Stimulated activated CD4-positive, alpha-beta T cell treated with anti-CD3 and anti-CD28 coated beads, TNF-alpha, amount 100 ng/mL, for 4 hours (primary cell): ENCODE data around the gene IFT57.
A peak's percentile ranks its signal among the peaks of the same experiment; 100 is the strongest.
"Not testable (repeated sequence)": the region's sequence is repeated elsewhere in the genome, so short reads cannot be mapped to it uniquely, and the experiment has no call there.

Experiments
- DNase-seq, 3 experiments: peaks; one replicate each; pipeline ENCODE4 v3.0.0-alpha.2; 2020; ENCODE audit warnings: low read depth in 3 of 3

Gene IFT57, protein sequence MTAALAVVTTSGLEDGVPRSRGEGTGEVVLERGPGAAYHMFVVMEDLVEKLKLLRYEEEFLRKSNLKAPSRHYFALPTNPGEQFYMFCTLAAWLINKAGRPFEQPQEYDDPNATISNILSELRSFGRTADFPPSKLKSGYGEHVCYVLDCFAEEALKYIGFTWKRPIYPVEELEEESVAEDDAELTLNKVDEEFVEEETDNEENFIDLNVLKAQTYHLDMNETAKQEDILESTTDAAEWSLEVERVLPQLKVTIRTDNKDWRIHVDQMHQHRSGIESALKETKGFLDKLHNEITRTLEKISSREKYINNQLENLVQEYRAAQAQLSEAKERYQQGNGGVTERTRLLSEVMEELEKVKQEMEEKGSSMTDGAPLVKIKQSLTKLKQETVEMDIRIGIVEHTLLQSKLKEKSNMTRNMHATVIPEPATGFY

DNA sequence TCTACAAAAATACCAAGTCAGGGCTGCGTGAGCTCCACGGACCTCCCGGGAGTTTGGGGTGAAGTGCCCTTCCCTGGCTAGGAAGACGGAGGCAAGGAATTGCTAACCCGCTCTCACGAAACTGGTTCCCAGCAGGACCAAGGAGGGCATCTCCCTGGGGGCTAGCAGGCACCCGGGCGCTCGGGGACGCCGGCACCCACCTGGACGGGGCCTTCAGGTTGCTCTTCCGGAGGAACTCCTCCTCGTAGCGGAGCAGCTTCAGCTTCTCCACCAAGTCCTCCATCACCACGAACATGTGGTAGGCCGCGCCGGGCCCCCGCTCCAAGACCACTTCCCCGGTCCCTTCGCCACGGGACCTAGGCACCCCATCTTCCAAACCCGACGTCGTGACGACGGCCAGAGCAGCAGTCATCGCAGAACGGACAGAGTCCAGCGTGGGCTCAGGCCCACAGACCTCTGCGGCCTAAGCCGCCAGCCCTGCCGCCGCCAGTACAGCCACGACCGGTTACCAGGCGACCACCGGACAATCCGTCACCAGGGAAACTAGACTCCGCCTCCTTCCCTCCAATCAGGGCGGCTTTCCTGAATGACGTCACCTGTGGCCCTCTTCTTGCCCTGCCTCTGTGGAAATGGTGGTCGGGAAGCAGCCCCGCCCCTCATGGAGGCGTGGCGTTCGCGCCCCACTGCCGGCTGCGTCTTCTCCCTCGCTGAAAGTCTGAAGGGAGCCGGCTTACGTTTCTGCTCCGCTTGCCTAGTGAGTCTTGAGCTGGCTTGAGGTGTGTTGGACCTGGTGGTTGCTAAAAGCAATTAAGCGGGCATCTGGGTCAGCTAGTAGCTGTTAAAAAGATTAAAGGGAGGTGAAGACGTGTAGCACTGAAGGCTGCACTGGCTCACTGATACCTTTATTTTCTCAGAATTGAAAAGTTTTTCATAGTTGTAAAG lies at the start of gene IFT57:
IFT57 (minus strand) TSS at position 514 of the 942 bp plus-strand sequence; CDS start at position 412, 102 bp downstream.
- peak; percentile 84 to 91 (median 90) for DNase-seq

DNA sequence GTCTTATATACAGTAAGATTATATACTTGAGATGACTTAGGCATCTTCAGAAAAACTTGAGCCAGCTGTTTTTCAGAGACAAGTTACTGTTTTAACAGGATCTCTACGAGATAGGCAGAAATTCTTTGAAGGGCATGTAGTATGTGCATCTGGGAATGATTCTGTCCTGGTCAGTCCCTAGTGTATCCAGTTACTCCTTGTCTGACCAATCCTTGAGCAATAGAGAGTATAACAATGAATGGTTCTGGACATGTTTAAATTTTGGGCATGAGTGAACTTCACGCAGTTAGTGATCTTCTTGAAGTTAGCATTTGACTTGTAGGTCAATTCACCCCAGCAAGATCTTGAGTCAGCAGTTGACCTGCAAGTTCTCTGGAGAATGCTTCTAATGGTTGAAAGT lies 49.4 kb upstream of the IFT57 start:
- DNase-seq = no peak

DNA sequence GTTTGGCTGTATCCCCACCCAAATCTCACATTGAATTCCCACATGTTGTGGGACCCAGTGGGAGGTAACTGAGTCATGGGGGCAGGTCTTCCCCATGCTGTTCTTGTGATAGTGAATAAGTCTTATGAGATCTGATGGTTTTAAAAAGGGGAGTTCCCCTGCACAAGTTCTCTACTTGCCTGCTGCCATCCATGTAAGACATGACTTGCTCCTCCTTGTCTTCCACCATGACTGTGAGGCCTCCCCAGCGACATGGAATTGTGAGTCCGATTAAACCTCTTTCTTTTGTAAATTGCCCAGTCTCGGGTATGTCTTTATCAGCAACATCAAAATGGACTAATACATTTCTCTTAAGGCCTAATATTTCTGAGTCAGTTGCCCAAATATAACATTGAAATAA lies 46.0 kb upstream of the IFT57 start:
- not testable (repeated sequence) for DNase-seq

DNA sequence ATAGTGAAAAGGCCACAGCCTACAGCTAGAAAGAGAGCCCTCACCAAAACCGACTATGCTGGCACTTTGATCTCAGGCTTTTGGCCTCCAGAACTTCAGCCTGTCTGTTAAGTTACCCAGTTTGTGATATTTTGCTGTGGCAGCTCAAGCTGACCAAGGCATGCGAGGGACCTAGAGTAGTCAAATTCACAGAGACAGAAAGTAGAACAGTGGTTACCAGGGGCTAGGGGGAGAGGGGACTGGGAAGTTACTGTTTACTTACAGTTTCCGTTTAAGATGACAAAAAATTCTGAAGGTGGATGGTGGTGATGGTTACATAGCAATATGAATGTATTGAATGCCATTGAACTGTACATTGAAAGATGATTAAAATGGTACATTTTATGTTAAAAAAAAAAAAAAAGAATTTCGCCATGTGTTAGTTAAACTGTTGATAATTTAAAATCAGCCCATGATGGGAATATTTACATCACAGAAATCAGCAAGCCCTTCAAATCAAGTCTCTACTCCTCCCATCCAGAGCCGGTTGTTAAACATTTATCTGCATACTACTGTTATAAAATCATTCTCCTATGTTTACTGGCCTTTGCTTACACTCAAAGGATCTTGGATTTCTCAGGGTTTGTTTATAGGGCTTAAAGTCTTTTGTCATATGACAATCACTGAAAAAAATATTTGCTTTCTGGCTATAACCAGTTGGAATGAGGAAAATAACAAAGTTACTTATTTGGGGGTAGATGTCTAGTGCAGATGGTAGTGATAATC lies 42.5 kb upstream of the IFT57 start:
- not testable (repeated sequence) for DNase-seq

DNA sequence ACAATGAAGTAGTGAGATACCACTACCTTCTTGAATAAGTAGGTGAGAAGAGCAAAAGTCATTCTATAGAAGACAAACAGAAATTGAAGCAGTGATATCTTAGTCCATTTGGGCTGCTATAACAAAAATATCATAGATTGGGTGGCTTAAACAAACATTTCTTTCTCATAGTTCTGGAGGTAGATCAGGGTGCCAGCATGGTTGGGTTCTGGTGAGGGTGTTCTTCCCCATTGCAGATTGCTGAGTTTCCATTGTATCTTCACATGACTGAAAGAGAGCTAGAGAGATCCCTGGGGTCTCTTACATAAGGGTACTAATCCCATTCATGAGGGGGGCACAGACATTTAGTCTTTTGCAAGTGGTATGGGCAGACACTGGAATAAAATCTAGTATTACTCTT lies 32.9 kb upstream of the IFT57 start:
- DNase-seq = no peak

DNA sequence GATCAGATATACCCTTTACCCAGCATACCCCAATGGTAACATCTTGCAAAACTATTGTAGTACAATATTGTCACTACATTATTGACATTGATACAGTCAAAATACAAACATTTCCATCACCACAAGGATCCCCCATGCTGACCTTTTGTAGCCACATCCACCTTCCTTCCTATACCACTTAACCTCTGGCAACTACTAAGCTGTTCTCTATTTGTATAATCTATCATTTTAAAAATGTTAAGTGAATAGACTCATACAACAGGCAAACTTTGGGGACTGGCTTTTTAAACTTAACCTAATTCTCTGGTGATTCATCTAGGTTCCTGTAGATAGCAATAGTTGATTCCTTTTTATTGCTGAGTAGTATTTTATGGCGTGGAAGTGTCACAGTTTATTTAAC lies 29.6 kb upstream of the IFT57 start:
- no peak for DNase-seq

DNA sequence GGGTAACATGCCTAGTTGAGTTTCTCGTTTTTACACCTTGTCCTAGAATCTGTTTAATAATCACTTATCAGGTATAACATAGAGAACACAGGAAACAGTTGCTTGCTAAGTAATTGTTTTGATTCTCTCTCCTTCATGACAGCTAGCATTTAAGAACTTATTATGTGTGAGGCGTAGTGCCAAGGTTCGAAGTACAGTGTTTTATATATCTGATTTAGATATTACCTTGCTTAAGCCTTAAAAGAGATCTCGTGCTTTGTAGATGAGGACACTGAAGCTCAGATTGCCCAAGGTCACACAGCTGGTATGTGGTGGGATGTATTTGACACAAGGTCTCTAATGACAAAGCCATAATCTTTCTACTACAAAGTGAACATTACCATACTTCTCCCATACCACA lies 29.0 kb upstream of the IFT57 start:
- DNase-seq = no peak

DNA sequence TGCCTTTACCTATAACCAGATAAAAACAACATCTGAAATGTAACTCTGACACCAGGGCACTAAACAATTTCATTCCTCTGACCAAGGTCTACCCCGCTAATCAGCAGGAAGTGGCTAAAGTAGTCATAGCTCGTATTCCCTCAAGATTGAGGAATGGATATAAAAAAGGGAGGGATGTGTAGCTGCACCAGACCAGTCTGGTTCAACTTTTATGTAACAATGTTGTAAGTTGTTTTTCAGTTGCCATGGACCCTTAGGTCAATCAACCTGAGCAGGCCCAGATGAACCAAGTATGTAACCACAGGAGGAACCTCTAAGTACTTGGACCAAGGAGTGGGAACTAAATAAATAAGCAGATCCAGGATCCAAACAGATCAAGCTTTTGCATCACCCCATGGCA lies 28.4 kb upstream of the IFT57 start:
- no peak for DNase-seq

DNA sequence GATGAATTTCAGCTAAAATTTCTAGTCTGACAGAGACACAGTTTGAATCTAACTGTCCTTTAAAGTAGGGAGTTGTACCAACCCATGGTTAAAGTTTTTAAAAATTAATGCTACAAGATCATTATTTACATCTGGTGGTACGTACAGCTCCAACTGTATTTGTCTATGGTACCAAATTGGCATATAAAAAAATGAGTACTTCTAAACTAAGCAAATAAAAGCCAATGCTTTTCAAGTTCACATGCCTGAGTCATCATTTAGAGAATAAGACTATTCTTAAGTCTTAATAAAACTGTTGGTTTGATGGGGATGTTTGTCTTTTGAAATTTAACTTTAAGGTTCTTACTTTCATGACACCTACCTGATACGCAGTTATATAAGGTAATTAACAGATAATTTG lies 21.0 kb upstream of the IFT57 start:
- DNase-seq = no peak

DNA sequence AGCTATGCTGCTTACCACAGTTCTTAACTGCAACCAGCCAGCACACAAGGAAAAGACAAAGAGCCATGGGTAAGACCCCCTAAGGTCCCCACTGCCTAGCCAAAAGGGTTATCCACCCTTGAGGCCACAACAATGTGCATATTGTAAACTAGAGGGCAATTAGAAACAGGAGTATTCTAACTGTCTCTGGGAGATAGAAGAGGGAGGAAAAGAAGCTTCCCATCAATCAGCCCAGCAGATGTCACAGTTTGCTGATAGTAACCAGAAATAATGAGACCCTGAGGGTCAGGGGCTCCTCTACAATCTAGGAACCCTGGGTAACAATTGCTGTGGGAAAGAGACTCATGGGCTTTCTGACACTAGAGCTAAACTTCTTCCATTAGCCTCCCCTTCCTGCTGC lies 20.6 kb upstream of the IFT57 start:
- no peak for DNase-seq

DNA sequence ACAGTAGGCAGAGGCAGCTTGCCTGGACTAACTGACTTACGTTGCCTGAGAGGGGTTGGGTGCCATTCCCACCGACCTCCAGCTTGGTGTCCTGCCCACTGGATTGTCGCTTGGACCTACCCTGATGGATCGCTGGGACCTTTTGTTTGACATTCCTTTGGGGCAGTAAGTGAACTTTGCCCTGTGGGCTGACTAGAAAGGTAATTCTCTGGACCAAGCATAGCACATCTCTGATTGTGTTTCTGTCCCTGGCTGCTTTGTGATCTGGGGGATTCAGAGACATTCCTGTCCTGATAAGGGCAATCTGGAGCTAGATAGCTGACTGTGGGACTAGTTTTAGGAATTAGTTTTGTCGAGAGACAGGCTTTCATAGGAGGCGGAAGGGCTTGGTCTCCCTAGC lies 19.5 kb upstream of the IFT57 start:
- no peak for DNase-seq

DNA sequence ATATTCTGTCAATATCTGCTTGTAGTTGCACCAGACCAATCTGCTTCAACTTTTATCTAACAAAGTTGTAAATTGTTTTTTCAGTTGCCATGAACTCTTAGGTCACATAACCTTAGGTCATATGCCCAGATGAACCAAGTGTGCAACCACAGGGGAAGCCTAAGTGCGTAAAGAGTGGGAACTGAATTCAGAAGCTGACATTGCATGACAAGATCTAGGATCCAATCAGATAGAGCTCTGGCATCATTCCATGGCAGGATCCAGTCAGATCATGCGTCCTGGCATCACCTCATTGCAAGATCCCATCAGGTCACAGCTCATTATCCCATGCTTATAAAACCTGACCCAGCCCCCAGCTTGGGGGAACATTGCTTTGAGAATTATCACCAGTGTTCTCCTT lies 18.9 kb upstream of the IFT57 start:
- DNase-seq = no peak

DNA sequence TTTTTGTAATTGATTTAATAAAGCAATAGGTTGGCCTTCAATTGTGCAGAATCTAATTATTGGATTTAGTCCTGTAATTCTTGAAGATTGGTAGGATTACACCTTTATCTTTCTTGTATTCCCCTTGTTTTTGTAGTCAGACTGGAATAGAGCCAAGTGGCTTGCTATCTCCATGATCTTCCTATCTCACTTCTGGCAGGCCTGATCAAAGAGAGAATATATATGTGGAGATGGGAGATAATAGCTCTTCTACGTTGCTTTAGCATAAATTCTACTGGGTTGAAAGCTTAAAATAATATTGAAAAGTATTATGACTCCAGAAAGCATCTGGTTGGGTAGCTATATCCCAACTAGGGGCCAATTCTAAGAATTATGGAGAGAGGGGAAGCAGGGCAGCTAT lies 16.9 kb upstream of the IFT57 start:
- no peak for DNase-seq

DNA sequence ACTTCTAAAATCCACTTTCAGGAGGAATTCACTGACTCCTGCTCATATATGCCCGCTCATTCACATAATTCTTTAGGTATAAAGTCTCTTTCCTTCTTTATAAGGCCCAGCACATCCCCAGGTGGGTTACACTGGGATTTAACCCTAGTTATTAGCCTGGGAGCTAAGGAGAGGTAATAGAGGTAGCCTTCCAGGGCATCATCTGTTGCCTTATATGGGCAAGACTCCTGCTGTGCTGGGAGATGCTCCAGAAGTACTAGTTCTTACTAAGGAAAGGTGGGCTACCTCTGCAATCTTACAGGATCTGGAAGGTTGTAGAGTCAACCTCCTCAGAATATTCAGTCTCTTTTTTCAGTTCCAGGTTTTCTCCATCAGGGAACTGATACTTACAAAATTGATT lies 13.1 kb upstream of the IFT57 start:
- no peak for DNase-seq

DNA sequence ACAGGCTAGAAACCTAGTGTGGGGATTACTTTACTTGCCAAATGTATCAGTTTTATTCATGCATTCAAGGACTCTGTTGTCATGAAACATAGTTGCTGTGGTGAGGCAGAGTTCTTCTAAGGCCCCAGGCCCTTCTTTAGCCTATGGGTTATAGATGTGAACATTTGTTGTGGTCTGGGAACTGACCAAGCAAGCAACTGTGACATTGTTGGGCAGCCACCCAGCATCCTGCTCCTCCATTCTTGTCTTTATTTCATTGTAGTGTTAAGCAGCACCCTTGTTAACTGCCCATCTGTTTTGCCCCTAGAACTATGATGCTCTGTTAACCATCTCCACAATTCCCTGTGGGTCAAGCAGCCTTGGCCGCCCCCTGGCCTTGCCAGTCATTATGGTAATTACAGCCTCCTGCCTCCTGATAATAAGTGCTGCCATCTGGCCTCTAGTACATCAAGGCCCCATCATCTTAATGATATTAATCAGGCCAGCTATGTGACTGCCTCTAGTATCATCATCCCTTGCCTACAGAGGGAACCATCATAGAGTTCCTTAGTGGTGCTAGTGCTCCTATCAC lies 12.2 kb upstream of the IFT57 start:
- DNase-seq = no peak

DNA sequence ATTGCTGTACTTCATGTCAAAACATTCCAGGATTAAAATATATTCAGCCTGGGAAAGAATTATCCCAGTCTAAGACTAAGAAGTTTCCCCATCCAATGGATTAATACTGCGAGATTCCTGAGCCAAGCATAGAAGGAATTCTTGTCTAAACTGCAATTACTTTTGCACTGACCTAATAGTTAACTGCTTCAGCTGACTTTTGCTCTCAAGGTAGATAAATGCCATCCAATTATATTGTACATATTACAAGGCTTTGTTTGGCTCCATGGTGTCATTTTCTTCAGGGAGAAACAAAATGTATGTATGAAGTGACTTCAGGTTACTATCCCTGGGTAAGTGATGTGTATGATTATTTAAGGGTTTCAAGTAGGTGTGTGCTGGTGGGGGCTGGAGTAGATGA lies 6.1 kb upstream of the IFT57 start:
- no peak for DNase-seq

DNA sequence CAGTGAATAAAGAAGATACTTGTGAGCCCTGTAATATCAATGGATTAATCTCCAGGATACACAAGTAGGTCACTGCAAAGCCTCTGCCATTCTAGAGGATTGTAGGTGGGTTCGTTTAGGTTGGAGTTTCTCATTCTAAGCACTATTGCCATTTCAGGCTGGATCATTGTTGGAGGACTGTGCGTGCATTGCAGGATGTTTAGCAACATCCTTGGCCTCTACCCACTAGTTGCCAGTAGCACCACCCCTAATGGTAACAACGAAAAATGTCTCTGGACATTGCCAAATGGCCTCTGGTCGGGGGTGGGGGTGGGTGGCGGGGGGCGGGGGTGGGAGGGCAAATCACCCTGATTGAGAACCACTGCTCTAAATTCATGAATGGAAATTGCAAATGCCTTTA lies 4.9 kb upstream of the IFT57 start:
- DNase-seq = no peak

DNA sequence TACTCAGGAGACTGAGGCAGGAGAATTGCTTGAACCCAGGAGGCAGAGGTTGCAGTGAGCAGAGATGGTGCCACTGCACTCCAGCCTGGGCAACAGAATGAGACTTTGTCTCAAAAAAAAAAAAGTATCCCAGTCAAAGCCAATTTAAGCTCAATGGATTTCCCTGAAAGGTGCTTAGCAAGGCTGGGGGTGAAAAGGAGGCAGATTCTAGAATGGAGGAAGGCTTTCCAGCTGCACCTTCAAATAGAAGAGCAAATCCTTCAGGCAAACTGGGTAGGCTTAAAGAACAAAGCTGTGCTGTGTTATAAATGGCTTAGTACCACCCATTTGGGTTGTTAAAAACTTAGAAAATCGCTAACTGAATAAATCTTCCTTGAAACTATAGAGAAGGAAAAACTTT lies 3.0 kb upstream of the IFT57 start:
- DNase-seq = no peak

DNA sequence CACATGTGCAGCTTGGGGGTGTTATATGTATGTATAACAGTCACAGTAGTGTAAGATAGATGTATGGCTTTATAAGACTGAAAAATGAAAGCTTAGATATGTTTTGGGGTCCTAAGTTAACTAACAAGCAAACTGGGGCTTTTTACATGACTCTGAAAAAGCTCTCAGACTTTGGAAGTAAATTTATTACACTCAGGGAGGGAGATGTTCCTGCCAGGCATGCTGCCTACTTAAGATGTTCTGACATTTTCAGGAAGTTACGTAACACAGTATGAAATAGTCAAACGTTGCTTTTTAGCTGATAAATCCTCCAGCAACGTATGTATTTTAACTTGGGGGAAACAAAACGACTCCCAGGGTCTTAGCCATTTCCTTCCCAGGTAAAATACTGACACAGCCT lies 1.7 kb upstream of the IFT57 start:
- no peak for DNase-seq

DNA sequence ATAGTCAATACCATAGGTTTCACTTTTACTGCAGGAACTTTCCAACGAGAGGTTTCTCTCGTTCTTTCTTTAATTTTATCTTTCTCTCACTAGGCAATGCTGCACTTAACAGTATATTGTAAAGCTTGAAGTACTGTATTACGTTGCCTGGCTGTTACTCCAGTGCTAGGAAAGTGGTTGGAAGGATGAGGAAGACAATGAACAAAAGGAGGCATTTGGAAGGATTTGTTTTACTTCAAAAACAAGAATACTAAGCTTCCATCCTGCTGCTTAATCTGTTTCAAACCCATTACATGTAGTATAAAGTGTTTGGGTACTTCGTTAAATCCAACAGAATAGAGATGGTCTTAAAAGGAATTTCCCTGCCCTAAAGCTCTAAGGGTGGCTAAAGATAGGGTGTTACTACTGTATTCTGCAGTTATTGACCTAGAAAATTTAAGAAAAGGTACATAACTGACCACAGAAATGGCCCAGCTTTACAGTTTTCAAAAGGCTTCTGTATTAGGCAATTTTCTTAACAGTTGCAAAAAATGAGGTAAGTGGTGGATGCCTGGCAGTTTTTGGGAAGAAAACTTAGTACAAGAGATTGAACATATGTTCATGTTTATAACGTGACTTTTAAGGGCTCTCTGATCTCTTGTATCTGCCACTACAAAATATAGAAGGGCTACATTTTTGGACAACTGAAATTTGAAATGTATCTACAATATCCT lies 785 bp upstream of the IFT57 start:
- DNase-seq = no peak

DNA sequence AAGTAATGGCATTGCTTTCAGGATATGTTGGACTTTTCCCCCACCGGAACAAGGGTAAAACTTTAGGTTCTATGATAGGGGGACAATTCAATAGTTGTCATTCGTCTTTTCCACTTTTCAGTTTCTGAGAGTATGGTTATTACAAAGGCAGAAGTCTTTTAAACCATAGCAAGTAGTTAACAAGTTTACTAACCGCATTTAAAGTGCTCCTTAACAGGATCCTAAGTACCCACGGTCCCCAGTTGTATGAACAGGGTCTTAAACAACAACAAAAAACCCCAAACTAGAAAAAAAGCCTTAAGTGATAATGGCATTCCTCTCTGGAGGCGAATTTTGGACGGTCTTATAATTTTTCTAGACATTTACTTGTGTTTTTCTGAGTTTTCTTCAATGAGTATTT lies 831 bp downstream of the IFT57 start:
- DNase-seq = no peak
